SK-N-SH treated with all-trans-retinoic acid at 6 μM for 48 hours (cell line): Measurements from ENCODE around the gene KLHDC7B.

ENCODE experiments used
- ATAC-seq: fragments of 200-7000 bp; cut with Tn5 transposase; 3 replicates; pipeline ENCODE4 v1.9.1; 2020; ENCODE audit warnings: mild to moderate bottlenecking, moderate library complexity
- ARNTL ChIP-seq: fragments of 450-650 bp; formaldehyde crosslinking; IDR thresholded peaks from 2 replicates; pipeline ENCODE4 v1.5.0; 2020; ENCODE audit warnings: low read depth, mild to moderate bottlenecking, moderate library complexity, borderline replicate concordance
- BACH2 ChIP-seq: fragments of 250-450 bp; sonication (Bioruptor Pico); IDR thresholded peaks from 2 replicates; pipeline ENCODE4 v1.9.0; 2021; ENCODE audit warnings: mild to moderate bottlenecking, borderline replicate concordance
- CREB5 ChIP-seq: fragments of 250-450 bp; sonication (Bioruptor Pico); IDR thresholded peaks from 2 replicates; pipeline ENCODE4 v1.5.1; 2020; ENCODE audit warnings: low read depth, mild to moderate bottlenecking, moderate library complexity
- CSDC2 ChIP-seq: fragments of 250-450 bp; sonication (Bioruptor Pico); IDR thresholded peaks from 2 replicates; pipeline ENCODE4 v1.5.0; 2020; ENCODE audit warnings: mild to moderate bottlenecking, moderate library complexity
- ESRRG ChIP-seq: fragments of 250-450 bp; sonication (Bioruptor Pico); IDR thresholded peaks from 2 replicates; pipeline ENCODE4 v1.6.1; 2021; ENCODE audit warnings: mild to moderate bottlenecking
- OSR1 ChIP-seq: fragments of 250-450 bp; sonication (Bioruptor Pico); IDR thresholded peaks from 2 replicates; pipeline ENCODE4 v1.8.0; 2022; ENCODE audit warnings: moderate library complexity, mild to moderate bottlenecking, inconsistent platforms
- PATZ1 ChIP-seq: fragments of 250-450 bp; sonication (Bioruptor Pico); IDR thresholded peaks from 2 replicates; pipeline ENCODE4 v1.8.0; 2020; ENCODE audit warnings: mild to moderate bottlenecking, moderate library complexity, borderline replicate concordance
- POU6F1 ChIP-seq: fragments of 250-450 bp; sonication (Bioruptor Pico); IDR thresholded peaks from 2 replicates; pipeline ENCODE4 v1.8.0; 2021; ENCODE audit warnings: low read depth, mild to moderate bottlenecking, moderate library complexity, borderline replicate concordance
- PPARA ChIP-seq: fragments of 250-450 bp; sonication (Bioruptor Pico); IDR thresholded peaks from 2 replicates; pipeline ENCODE4 v1.5.0; 2020; ENCODE audit warnings: mild to moderate bottlenecking, borderline replicate concordance
- RARB ChIP-seq: fragments of 250-450 bp; sonication (Bioruptor Pico); IDR thresholded peaks from 2 replicates; pipeline ENCODE4 v1.8.0; 2021; ENCODE audit warnings: mild to moderate bottlenecking, moderate library complexity
- SNAI2 ChIP-seq: fragments of 250-450 bp; sonication (Bioruptor Pico); IDR thresholded peaks from 2 replicates; pipeline ENCODE4 v1.5.0; 2020; ENCODE audit warnings: mild to moderate bottlenecking, moderate library complexity
- TCF4 ChIP-seq: fragments of 250-450 bp; sonication (Bioruptor Pico); IDR thresholded peaks from 2 replicates; pipeline ENCODE4 v1.8.0; 2021; ENCODE audit warnings: mild to moderate bottlenecking, moderate library complexity, borderline replicate concordance
- TOX ChIP-seq: fragments of 250-450 bp; sonication (Bioruptor Pico); IDR thresholded peaks from 2 replicates; pipeline ENCODE4 v1.8.0; 2021; ENCODE audit warnings: mild to moderate bottlenecking, moderate library complexity, borderline replicate concordance
- TSHZ2 ChIP-seq: fragments of 250-450 bp; sonication (Bioruptor Pico); IDR thresholded peaks from 2 replicates; pipeline ENCODE4 v1.5.0; 2020; ENCODE audit warnings: mild to moderate bottlenecking, moderate library complexity
- ZC3H10 ChIP-seq: fragments of 250-450 bp; sonication (Bioruptor Pico); IDR thresholded peaks from 2 replicates; pipeline ENCODE4 v1.5.1; 2021; ENCODE audit warnings: mild to moderate bottlenecking, moderate library complexity
- ZFP3 ChIP-seq: fragments of 250-450 bp; sonication (Bioruptor Pico); IDR thresholded peaks from 2 replicates; pipeline ENCODE4 v1.5.0; 2020; ENCODE audit warnings: mild to moderate bottlenecking, moderate library complexity
- ZFP30 ChIP-seq: fragments of 450-650 bp; formaldehyde crosslinking; IDR thresholded peaks from 2 replicates; pipeline ENCODE4 v1.5.0; 2022; ENCODE audit warnings: mild to moderate bottlenecking, moderate library complexity
- ZNF565 ChIP-seq: fragments of 450-650 bp; formaldehyde crosslinking; conservative IDR thresholded peaks from 2 replicates; pipeline ENCODE4 v1.5.0; 2020; ENCODE audit warnings: low read depth, mild to moderate bottlenecking, moderate library complexity
- ZNF70 ChIP-seq: fragments of 450-650 bp; formaldehyde crosslinking; IDR thresholded peaks from 2 replicates; pipeline ENCODE4 v1.5.0; 2020; ENCODE audit warnings: mild to moderate bottlenecking, moderate library complexity
- ZNF8 ChIP-seq: fragments of 450-650 bp; formaldehyde crosslinking; IDR thresholded peaks from 2 replicates; pipeline ENCODE4 v1.5.0; 2020; ENCODE audit warnings: mild to moderate bottlenecking, moderate library complexity

The KLHDC7B gene

GRCh38 chr22:50569896-50570535, 24.3 kb downstream of the KLHDC7B start:
- TF ChIP-seq POU6F1 (CRISPR knock-in tag) (no peak), TCF4 (CRISPR knock-in tag) (no peak), SNAI2 (no peak), ZFP3 (no peak), TOX (CRISPR knock-in tag) (no peak), ARNTL (CRISPR knock-in tag) (no peak), BACH2 (CRISPR knock-in tag) (no peak), CREB5 (CRISPR knock-in tag) (no peak), ESRRG (CRISPR knock-in tag) (no peak), ZNF565 (CRISPR knock-in tag) (no peak), OSR1 (CRISPR knock-in tag) (no peak), PPARA (CRISPR knock-in tag) (no peak), RARB (no peak), TSHZ2 (no peak), PATZ1 (no peak), CSDC2 (CRISPR knock-in tag) (no peak)
- ATAC-seq, result no peak

- no peak for ATAC-seq
- TF ChIP-seq ESRRG (CRISPR knock-in tag), result no peak
- TF ChIP-seq CREB5 (CRISPR knock-in tag), result no peak
- TF ChIP-seq BACH2 (CRISPR knock-in tag), result no peak
- no peak for TF ChIP-seq RARB
- no peak for TF ChIP-seq OSR1 (CRISPR knock-in tag)
- TF ChIP-seq ARNTL (CRISPR knock-in tag), result no peak
- TF ChIP-seq ZNF8 (CRISPR knock-in tag), result no peak
- TF ChIP-seq ZNF565 (CRISPR knock-in tag), result no peak
- no peak for TF ChIP-seq ZNF70 (CRISPR knock-in tag)
- TF ChIP-seq PPARA (CRISPR knock-in tag), result no peak
- TF ChIP-seq POU6F1 (CRISPR knock-in tag), result no peak
- TF ChIP-seq ZC3H10 (CRISPR knock-in tag), result no peak
- TF ChIP-seq PATZ1, result no peak
- no peak for TF ChIP-seq TOX (CRISPR knock-in tag)
- no peak for TF ChIP-seq TSHZ2
- TF ChIP-seq ZFP30 (CRISPR knock-in tag), result no peak
Measured at GRCh38 chr22:50570861-50571260, 25.2 kb downstream of the KLHDC7B start.
